Stimulated activated CD4-positive, alpha-beta T cell treated with anti-CD3 and anti-CD28 coated beads, Interleukin-2, amount 100 ng/mL, for 48 hours (primary cell): ENCODE data around the gene MST1.

ENCODE experiments used
- DNase-seq, 2 donors: peaks; one replicate each; pipeline ENCODE4 v3.0.0-alpha.2; 2020

Gene MST1

DNA sequence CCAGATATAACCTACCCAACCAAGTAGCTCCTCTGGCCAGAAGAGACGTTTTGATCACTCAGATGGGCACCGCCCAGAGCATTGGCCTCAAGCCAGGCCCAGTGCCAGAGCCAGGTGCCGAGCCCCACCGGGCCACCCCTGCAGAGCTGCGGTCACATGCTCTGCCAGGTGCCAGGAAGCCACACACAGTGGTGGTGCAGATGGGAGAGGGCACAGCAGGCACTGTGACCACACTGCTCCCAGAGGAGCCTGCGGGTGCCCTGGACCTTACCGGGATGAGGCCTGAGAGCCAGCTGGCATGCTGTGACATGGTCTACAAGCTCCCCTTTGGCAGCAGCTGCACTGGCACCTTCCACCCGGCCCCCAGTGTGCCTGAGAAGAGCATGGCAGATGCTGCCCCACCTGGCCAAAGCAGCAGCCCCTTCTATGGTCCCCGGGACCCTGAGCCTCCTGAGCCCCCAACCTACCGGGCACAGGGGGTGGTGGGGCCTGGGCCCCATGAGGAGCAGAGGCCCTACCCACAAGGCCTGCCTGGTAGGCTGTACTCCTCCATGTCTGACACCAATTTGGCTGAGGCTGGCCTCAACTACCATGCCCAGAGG lies 34.2 kb downstream of the MST1 start:
- no peak for DNase-seq

DNA sequence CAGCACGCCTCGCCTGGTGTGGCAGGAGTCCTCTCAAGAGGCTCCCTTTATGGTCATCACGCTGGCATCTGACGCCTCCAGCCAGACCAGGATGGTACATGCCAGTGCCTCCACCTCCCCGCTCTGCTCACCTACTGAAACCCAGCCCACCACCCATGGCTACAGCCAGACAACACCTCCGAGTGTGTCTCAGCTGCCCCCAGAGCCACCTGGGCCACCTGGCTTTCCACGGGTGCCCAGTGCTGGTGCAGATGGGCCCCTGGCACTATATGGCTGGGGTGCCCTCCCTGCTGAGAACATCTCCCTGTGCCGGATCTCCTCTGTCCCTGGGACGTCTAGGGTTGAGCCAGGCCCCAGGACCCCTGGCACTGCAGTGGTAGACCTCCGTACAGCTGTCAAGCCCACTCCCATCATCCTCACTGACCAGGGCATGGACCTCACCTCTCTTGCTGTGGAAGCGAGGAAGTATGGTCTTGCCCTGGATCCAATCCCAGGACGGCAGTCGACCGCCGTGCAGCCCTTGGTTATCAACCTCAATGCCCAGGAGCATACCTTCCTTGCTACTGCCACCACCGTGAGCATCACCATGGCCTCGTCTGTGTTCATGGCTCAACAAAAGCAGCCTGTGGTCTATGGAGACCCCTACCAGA lies 35.0 kb downstream of the MST1 start:
- no peak for DNase-seq

DNA sequence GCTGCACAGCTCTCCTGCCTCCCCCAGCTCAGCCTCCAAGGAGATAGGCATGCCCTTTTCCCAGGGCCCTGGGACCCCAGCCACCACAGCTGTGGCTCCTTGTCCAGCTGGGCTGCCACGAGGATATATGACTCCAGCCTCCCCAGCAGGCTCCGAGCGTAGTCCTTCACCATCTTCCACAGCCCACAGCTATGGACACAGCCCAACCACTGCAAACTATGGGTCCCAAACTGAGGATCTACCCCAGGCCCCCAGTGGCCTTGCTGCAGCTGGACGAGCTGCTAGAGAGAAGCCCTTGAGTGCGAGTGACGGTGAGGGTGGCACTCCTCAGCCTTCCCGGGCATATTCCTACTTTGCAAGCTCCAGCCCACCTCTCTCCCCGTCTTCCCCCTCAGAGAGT lies 35.7 kb downstream of the MST1 start:
- DNase-seq: no peak

DNA sequence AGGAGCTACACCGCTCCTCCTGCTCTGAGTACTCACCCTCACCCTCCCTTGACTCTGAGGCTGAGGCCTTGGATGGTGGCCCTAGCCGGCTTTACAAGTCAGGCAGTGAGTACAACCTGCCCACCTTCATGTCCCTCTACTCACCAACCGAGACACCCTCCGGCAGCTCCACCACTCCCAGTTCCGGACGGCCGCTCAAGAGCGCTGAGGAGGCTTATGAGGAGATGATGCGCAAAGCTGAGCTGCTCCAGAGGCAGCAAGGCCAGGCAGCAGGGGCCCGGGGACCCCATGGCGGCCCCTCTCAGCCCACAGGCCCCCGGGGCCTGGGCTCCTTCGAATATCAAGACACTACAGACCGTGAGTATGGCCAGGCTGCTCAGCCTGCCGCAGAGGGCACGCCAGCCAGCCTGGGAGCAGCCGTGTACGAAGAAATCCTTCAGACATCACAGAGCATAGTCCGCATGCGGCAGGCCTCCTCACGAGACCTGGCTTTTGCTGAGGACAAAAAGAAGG lies 36.3 kb downstream of the MST1 start:
- no peak for DNase-seq

DNA sequence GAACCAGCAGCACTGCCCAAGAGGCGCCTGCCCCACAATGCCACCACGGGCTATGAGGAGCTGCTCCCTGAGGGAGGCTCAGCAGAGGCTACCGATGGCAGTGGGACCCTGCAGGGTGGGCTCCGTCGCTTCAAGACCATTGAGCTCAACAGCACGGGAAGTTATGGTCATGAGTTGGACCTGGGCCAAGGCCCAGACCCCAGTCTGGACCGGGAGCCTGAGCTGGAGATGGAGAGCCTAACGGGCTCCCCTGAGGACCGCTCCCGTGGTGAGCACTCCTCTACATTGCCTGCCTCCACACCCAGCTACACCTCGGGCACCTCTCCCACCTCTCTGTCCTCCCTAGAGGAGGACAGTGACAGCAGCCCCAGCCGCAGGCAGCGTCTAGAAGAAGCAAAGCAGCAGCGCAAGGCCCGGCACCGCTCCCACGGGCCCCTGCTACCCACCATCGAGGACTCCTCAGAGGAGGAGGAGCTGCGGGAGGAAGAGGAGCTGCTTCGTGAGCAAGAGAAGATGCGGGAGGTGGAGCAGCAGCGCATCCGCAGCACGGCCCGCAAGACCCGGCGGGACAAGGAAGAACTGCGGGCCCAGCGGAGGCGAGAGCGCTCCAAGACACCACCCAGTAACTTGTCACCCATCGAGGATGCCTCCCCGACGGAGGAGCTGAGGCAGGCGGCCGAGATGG lies 36.9 kb downstream of the MST1 start:
- DNase-seq: no peak

DNA sequence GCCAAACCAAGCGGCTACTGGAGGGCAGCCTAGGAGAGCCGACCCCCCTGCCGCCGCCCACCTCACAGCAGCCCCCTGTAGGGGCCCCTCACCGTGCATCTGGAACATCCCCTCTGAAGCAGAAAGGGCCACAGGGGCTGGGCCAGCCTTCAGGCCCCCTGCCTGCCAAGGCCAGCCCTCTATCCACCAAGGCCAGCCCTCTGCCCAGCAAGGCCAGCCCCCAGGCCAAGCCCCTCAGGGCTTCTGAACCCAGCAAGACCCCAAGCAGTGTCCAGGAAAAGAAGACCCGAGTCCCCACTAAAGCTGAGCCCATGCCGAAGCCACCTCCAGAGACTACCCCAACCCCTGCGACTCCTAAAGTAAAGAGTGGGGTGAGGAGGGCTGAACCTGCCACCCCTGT lies 38.6 kb downstream of the MST1 start:
- no peak for DNase-seq

DNA sequence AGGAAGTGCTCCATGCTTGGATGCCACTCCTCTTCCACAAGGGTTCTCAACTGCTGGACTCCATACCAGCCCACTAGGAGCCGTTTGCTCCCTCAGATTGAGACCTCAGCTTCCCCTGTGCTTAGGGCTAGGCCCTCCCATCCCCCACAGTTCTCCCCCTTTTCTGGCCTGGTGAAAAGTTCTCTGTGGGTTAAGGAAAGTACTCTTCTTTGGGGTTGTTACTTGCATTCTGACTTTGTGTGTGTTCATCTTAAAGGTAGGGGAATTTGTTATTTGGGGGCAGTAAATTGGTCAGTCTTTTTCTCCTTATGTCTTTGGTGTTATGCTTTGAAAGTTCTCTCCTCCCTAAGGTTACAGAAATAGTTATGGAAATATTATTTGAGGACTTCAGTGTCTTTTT lies 39.1 kb downstream of the MST1 start:
- no peak for DNase-seq

DNA sequence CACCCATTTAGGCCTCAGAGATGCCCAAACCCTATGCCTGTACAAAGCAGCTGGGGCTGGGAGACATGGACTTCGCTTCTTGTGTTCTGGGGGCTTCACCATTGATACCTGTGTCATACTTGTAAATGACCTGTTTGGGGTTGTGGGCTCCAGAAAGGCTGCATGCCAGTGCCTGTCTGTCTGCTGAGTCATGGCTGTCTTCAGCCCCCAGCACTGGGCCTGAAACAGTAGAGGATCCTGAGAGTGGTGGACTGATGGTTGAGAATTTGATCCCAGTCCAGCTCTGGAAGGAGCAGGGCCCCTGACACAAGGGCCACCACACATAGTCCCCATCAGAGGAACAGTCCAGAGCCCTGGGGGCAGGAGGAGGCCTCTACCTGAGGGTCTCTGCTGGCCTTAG lies 39.7 kb downstream of the MST1 start:
- DNase-seq: no peak

DNA sequence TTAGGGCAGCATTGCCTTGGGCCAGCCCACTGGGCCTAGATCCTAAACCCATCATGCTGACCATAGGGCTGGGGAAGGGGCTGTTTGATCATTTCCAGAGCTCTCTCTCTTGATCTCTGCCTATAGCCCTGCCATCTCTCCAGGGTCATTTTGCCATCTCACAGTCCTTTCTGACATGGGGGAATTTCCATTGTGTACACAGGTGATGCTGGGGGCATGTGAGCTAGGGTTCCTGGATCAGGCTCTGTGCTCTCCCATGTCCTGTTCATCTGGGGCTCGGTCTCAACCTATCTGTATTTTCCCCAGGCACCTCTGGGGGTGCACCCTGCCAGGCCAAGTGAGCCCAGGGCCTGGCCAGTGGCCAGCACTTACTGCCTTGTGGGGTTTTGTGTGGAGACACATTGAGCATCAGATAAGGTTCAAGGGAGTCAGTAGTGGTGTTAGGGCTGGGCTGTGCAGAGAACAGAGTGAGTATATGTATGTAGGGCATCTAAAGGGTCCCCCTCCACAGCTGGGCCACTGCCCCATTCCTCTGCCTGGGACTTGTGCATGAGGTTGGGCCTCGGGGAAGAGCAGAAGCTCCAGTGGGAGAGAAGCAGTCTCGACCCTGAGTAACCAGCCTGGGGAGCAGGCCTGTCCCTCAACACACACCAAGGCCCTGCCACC lies 40.8 kb downstream of the MST1 start:
- DNase-seq: no peak

DNA sequence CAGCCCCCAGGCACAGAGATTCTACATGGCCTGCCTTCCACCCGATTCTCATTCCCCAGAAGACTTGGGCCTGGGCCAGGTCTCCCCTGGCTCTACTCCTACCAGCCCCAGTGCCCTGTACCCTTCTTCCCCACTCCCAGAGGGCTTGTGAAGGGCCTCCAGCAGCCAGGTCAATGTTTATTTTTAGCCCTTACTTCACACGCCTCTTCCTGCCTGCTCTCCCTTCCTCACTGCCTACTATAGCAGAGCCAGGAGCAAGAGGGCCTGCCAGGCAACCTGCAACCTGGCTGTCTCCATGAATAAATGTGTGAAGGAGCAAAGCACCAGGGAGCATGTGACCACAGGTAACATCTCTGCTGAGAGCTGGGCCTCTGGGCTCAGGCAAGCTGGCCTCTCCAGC lies 41.5 kb downstream of the MST1 start:
- DNase-seq: no peak

DNA sequence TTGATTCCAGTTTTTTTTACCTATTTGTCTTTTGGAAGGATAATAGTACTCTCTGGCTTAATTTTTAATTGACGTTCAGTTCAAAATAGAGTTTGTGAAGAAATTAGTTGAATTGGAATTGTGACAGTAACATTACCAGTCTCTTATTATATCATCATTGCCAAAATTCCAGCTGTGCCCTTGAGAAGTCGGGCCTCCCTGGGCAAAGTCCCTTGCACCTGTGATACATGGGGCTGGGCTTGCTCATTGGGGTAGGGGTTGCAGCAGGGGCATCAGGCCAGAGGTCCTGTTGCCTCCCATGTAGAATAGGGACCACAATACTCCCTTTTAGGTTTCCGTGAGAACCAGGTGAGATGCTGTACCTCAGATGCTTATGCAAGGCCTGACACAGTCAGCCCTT lies 43.0 kb downstream of the MST1 start:
- no peak for DNase-seq

DNA sequence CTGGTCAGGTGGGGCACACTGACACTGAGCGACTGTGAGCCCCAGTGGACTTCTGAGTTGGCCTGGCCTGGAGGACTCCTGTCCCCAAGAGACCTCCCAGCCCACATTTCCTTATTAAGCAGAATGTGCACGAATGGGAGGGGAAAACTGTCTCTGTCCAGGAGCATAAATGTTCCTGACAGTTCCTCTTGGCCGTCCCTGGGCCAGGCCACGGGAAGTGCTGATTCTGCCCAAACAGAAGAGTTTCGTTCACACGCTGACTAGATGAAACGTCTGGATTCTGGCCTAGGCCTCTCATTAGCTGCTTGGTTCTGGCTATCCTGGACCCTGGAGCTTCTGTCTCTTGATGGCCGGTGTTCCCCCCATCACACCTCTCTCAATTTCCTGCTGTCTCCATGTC lies 44.6 kb downstream of the MST1 start:
- no peak for DNase-seq

DNA sequence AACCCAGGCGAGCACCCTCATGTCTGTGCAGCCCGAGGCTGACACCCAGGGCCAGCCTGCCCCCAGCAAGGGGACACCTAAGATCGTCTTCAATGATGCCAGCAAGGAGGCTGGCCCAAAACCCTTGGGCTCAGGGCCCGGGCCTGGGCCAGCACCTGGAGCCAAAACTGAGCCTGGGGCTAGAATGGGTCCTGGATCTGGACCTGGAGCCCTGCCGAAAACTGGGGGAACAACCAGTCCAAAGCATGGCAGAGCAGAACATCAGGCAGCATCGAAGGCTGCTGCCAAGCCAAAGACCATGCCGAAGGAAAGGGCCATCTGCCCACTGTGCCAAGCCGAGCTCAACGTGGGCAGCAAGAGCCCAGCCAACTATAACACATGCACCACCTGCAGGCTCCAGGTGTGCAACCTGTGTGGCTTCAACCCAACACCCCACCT lies 46.5 kb downstream of the MST1 start:
- DNase-seq: no peak

DNA sequence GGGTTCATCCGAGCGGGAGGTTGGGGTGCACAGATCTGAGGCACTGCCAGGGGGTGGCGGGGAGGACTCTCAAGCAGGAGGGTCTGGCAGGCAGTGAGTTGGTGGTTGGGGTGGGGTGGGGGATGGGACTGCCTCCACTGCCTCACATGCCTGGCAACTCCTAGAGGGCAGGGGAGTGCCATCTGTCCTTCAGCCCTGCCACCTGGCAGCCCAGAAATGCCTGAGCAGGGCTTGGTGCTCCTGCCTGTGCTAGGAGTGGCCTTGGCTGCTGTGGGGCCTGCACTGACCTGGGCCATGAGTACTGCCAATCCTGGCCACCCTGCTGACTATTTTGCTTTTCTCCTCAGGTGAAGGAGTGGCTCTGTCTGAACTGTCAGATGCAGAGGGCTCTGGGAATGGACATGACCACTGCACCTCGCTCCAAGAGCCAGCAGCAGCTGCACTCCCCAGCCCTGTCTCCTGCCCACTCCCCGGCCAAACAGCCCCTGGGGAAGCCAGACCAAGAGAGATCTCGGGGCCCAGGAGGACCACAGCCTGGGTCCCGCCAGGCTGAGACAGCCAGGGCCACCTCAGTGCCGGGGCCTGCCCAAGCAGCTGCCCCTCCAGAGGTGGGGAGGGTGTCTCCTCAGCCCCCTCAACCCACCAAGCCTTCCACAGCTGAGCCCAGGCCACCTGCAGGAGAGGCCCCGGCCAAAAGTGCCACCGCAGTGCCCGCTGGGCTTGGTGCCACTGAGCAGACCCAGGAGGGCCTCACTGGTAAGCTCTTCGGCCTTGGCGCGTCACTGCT lies 47.2 kb downstream of the MST1 start:
- no peak for DNase-seq

DNA sequence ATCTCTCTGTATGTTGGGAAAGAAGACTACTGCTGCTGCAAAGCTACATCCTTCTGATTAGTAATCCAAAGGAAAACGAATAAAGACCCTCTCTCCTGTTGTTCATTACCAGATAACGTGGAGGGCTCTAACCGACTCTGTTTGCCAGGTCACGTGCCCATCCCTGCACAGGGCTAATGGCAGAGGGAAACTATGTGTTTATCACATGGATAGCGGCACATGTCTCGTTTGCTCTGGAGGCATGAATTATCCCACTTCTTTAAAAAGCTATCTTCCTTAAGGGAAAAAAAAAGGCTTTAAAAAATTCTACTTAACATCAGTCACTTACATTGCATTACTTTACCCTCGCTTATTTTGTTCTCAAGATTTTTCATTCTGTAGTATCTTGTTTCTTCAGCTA lies 48.0 kb downstream of the MST1 start:
- DNase-seq: no peak

DNA sequence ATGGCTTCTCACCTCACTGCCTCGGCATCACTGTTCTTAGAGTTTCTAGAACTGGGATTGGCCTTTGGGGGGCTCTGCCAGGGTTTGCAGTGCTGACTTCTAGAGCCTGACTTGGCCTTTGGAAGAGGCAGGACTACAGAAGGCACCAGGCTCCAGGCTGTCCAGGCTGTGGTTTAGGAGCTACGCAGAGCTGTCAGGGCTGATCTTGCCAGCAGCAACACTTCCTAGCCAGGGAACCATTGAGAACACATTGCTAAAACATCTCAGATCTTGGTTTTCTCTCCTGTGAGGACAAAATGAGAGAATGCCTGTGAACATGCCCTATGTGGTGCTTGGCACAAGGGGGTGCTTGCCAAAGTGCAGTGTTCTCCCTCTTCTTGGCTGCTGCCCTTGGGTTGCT lies 49.7 kb downstream of the MST1 start:
- no peak for DNase-seq

DNA sequence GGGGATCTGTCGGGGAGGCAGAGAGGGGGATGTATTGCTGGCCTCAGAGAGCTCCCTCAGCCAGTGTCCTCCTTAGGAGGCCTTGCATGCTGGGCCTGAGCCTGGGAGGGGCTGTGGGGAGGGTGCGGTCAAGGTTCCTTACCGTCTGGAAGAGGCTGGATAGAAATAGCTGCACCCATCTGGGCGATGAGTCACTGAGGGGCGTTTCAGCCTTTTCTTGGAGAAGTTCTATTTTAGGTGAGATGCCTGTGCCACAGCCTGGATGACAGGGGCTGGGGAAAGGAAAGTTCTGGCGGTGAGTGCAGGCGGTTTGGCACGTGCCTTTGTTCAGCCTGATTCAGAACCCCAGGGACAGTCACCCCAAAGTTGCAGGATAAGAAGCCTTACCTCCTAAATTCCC lies 50.8 kb downstream of the MST1 start:
- DNase-seq: no peak

DNA sequence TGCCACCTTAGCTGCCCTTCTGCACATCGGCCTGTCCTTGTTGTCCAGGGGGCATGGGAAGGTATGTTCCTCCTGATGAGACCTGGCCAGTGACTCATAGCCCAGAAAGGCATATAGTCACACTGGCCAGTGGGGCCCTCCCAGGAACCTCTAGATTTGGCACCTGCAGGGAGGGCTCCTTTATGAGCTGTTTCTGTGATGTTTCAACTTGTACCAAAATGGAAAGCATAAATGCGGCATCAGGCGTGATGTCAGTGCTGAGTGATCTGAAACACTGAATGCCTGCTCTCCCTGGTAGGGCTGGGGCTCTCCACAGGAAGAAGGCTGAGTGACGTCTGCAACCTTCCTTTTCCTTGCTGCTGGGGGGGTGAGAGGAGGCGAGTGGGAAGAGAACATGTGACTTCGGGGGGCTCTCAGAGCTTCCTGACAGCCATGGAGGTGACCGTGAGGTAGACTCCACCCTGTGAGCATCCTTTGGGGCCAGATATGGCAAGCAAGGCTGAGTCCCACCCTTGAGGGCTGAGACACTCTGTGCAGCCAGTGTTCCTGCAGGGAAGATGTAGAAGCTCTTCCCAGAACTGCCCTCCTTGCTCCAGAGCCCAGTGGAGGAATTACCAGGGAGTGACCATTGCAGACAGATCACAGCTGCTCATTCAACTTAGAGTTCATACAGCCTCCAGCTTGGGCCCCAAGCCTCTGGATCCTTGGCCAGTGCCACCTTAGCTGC lies 52.2 kb downstream of the MST1 start:
- no peak for DNase-seq

DNA sequence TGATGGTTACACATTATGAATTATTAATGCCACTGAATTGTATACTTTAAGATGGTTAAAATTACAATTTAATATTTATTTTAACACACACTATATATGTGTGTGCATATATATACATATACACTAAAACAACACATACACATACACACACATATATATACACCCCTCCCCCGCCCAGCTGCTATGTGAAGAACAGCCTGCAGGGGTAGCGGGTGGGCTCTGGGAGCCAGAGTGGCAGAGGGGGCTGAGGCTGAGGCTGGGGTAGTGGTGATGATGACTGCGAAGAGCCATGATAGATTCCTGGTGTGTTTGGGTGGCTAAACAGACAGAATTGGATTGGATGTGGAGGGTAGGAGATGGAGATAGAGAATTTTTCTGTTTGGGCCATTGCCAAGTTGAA lies 54.5 kb downstream of the MST1 start:
- no peak for DNase-seq
